Measurements from ENCODE around the gene ADAMTSL1. TPM values are rescaled to one million over a fixed set of nuclear protein-coding genes. Genes with fewer than 3 reads are reported as not detected.
A peak's percentile ranks its signal among the peaks of the same experiment; 100 is the strongest.

Gene ADAMTSL1
- total RNA-seq, 1 donor from 2014 or later = 21.2 TPM

DNA sequence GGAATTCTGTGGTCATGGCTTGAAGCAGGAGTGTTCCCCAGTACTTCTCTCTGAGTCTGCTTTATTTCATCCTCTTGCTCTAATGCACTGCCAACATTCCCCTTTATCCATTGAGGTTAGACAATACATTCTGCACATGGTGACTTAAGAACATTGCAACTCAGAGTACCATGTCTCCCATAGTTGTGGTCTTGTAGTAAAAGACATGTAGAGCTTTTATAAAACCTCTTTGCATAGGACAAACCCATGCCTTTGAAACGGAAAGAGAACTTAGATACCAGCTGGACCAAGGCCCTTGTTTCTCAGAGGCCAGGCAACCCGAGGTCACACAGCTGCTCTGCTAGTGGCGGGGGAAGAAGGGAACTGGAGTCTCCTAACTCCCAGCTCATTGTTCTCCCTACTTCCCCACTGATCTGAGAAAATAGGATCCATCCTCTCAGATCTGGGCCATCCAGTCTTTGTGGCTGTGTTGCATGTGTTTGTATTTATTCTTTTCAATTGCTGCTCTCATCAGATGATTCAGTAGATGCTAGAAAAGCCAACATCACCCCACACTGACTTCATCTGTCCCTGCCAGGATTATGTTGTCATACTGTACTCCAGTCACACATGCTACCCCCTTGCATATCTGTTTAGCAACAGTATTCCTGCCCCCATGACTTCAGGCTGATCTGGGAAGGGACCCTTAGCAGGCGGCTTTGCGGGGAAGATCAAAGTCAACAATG lies 322.2 kb downstream of the ADAMTSL1 start:
- DNase-seq (ENCODE audit: low read depth) = peak; percentile 98

DNA sequence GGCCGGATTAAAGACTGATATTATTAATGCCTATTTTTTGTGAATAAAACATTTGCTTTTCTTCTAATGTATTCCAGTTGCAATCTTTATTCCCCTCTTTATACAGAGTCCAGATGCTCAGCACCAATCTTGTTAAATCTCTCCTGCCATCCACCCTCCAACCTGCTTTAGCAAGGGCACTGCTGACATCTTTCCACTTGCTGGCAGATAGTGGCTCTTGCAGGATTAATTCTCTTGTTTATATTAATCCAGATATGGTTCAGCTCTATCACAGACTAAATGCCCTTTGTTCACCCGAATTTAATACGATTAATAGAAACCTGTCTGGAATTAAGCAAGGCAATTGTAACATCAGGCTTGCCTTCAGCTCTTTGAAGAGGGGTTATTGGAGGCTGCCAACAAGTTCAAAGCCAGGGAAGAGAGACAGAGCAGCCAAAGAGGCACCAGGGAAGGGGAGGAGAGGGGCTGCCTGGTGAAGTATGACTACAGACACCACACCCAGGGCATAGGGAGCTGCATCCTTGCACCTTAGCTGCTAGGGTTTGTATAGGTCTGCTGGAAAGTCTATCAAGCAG lies 322.8 kb downstream of the ADAMTSL1 start:
- no peak for DNase-seq (ENCODE audit: low read depth)

DNA sequence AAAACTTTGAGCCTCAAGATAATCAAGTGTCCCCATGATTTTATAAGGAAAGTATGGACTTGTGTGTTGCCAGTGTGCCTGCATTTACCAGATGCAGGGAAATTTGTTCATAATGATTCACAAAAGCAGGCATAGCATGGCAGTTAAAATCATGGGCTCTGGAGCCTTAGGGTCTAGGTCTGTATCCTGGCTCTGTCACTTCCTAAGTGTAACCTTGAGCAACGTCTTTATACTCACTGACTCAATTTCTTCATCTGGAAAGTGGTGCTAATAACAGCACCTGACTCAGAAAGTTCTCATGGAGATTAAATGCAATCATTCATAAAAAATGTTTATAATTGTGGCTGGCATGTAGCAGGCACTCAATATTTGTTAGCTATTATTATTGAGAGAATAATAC lies 324.2 kb downstream of the ADAMTSL1 start:
- no peak for DNase-seq (ENCODE audit: low read depth)

DNA sequence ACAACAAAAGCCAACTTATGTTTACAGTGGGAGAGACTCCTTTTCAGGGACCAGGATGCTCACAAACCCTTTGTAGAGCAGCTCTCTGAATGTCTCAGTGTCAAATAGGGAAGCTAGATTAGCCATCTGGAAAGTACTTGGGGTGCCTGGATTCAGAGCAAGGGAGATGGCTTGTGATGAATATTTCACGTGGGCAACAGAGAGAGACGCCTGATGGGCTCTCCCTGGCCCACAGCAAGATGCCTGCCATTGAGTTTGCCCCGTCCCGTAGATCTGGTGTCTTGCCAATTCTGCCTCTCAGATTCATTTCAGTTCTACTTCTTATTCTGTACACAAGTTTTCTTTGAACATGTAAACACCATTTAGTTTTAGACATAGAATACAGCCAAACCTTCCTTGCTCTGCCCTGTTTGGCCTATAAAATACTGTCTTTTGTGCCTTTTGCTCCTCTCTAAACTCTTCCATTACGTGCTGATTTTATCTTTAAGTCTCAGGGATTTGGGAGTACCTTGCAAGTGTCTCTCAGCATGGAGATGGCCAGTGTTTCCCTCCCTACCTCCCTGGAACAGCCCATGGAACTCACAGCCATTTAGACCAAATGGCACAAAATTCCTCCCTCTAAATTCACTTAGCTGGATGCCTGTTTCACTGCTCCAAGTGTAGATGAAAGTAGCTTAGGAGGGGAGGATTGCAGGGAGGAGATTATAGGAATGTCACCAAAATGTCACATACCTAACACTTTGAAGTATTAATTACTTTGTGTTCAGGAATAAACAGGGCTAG lies 324.7 kb downstream of the ADAMTSL1 start:
- DNase-seq (ENCODE audit: low read depth) = no peak

DNA sequence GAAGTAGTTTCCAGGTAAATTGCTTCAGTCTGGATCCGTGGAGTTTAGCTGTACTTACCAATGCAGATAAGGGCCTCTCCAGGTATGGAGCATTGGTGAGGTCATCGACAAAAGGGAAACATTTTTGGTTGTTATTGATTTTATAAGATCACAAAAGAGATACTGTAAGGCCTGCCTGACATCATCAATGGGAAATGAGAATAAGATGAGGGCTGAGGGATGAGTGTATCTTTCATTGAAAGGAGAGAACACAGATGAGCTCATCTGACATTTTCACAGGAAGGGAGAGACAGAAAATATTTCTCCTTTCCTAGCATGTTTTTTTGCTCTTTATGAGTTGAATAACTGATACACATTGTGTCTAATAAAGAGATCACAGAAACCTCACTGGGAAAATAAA lies 325.5 kb downstream of the ADAMTSL1 start:
- peak; percentile 28 for DNase-seq (ENCODE audit: low read depth)

DNA sequence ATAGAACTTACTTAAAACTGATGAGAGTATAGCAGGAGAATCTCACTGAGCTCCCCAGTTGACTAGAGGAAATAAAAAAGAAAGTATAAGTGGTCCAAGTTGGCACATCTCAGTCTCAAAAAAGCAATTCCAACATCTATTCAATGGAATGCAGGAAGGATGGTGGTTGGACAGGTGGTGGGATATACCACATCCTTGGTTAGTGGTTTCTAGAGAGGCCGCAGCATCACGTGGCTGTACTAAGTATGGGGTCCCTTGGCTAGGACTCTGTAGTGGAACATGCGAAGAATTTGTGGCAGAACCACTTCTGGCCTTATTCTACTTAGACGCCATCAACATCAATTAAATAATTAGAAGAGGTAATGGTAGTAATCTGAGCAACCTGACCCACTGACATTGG lies 326.6 kb downstream of the ADAMTSL1 start:
- DNase-seq (ENCODE audit: low read depth) = peak; percentile 96

DNA sequence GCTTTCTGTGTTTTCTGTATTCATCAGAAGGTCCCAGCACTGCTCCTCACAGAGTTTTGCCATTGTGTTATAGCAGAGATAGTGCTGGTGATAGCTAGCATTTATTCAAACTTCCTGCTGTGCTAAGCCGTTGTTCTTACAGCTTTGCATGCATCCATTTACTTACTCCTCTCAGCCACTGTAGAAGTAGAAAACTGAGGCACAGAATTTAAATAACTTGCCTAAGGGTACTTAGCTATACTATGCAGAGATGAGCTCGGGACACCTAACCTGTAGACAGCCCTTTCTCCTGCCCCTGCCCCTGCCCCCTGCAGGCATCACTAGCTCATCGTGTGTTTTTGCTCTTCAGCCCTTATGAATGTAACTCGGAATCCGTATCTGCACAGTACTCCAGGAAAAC lies 331.4 kb downstream of the ADAMTSL1 start:
- no peak for DNase-seq (ENCODE audit: low read depth)

DNA sequence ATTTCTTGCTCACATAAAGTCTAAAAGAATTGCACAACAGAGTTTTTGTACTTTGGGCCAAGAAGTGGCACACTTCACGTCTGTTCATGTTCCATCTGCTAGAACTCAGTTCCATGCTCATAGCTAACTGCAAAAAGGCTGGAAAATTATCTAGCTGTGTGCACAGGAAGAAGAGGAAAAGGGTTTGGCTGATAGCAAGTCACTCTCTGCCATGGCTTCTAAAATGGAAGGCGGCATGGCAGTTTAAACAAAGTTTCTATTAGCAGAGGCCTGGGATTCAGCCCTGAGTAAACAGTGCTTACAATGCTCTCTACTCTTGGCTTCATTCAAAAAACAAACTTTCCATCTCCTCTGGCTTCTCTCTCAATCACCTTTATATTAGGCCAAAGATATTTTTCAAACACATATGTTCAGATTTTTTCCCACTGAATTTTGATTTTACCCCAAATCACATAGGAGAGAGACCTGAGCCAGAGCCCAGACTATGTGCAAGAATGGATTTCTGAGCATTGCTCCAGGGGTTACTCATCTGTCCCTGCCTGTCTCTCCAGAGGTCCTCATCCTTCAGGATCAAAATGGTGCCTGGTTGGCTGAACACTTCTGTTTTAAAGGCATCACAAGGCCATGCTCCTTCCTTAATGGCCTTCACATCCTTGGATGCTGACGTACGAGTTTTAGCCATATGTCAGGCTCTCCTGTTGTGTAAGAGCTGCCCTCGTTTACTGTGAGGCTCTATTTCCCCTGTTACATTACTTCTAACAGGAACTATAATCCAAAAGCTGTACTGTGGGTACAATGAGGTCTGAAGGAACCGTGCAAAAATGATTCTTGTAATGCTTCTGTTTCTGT lies 332.5 kb downstream of the ADAMTSL1 start:
- DNase-seq (ENCODE audit: low read depth) = no peak

DNA sequence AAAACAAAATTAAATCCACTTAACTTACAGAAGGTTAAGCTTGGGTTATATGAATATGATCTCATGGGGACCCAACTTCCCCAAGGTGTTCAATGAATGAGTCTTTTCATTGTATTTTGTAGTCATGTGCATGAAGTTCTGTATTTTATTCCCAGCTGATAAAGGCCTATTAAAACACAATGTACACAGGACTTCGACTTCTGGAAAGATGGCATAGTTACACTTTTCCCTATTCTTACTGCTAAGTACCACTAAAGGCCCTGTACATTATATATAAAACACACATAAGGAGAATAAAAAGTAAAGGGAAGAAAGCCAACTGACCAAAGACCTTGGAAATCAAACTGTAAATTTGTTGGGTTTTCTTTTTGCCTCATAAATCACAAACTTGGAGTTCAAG lies 336.6 kb downstream of the ADAMTSL1 start:
- no peak for DNase-seq (ENCODE audit: low read depth)

DNA sequence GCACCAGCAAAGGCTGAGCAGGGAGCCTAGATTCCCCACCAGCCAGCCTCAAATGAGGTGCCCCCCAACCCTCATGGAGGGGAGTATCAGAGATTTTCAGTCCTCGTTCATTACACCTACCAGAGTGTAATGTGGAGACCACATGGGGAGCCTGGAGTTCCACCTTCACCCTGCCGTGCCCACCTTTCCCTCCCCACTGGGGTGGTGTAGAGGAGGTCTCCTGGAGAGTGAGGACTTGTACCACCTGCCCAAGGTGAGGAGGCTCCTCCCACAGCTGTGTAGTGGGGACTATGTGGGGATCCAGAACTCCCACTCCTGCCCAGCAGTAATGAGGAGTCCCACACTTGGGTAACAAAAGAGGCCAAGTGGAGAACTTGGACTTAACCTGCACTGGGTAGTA lies 337.2 kb downstream of the ADAMTSL1 start:
- no peak for DNase-seq (ENCODE audit: low read depth)

DNA sequence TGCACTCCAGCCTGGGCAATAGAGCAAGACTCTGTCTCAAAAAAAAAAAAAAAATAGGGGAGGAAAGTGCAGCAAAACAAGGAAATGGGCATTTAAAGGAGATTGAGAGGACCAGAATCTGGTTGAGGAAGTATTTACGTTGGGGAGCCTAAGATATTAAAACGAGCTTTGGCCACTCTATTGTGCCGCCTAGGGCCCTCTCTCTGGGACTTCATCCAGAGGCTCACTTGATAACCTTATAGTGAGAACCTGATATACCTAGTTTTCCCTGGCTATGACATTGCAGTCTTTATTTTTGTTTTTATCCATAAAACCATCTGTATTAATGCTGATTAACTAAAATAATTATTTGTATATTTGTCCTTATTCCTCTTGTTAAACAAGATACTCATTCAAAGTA lies 345.5 kb downstream of the ADAMTSL1 start:
- DNase-seq (ENCODE audit: low read depth) = no peak

DNA sequence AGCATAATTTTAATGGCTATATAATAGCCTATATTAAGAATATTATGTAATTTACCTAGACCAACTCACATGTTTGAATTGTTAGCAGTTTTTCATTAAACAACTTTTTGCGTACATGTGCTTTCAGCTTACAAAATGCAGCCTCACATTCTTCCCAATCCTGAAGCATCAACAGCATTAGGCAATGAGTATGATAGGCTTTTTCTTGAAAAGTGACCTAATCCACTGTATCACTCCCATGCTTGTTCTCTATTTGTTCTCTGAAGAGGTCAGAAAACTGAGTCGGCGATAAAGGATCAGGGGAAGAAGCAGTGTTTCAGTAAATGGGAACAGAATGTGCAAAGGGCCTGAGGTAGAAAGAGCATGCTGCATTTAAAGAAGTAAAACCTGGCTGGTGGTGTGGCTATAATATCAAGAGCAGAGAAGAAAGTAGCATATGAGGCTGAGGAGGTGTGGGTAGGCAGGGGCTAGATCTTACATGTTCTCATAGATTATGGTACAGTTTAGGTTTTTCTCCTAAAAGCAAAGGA lies 346.7 kb downstream of the ADAMTSL1 start:
- no peak for DNase-seq (ENCODE audit: low read depth)

DNA sequence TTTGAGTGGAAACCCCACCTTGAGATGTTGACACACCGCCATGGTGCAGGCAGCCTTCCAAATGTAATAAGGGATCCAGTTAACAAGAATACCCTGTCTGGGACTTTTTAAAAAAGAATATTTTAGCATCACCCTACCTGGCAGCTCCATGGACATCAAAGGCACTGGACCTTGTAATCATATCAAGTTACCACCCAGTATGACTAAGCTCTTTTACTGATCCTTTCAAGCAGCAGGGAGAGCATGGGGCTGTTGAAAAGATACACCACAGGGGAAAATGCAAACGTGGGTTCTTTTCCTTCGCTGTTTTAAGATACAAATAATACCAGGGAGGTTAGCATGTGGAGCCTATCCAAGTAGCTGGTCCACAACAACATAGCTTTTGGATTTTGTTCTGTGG lies 347.8 kb downstream of the ADAMTSL1 start:
- peak; percentile 43 for DNase-seq (ENCODE audit: low read depth)

DNA sequence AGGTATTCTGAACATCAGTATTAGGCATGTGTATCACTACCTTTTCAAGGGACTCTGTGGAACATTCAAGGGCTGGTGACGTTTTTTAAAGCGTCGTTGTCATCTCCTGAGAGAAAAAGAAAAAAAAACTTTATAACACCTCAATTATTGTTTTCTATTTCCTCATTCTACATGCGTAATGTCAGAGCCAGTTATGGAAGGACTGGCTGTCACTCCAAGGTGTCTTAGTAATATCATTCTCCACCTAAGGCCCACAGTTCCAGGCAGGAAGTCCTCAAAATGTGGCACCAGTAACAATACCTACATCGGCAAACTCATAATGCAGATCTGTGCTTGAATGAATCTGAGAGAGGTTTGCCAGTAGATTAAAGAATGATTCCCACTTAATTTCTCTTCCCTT lies 348.9 kb downstream of the ADAMTSL1 start:
- DNase-seq (ENCODE audit: low read depth) = no peak

DNA sequence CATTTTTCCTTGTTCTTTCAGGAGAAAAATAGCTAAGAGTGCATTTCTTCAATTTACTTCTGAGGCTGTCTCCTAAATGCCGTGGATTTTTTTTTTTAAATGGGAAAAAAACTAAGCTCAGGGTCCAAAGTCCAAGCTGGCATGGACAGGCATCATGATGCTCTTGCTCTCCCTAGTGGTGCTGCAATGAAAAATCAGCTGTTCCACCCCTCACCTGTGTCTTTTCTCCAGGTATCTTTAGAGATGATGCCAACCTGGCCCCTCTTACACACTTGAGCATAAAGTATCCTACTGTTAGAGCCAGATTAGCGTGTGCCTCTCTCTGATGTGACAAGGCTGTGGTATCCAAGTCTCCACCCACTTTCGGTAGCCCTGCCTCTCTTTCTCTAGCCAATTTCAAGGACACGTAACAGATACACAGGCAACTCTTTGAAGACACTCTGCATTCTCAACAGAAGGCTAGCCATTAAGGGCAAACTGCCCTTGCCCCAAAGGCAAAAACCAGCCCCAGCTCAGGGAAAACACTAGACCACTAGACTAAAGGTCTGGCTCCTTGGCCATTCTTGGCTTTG lies 350.2 kb downstream of the ADAMTSL1 start:
- DNase-seq (ENCODE audit: low read depth) = no peak

DNA sequence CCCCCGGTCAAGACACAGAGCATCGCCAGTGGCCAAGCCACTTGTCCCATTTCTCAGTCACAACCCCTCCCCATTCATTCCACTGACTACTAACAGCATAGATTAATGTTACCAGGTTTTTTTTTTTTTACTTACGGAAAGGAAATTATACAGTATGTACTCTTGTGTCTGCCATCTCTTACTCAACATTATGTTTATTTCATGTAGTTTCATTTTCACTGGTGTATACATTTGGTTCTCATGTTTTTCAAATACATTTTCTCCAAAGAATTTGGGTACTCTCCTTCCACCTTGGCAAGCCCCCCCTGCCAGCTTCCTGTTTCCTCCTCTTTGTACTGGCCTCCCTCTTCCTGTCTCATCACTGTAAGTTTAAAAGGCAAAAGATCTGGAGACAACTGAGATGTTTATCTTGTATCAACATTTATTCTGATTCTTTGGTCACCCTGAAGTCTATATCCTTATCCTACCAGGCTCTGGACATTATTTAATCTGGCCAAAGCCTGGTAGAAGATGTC lies 351.8 kb downstream of the ADAMTSL1 start:
- DNase-seq (ENCODE audit: low read depth) = no peak

DNA sequence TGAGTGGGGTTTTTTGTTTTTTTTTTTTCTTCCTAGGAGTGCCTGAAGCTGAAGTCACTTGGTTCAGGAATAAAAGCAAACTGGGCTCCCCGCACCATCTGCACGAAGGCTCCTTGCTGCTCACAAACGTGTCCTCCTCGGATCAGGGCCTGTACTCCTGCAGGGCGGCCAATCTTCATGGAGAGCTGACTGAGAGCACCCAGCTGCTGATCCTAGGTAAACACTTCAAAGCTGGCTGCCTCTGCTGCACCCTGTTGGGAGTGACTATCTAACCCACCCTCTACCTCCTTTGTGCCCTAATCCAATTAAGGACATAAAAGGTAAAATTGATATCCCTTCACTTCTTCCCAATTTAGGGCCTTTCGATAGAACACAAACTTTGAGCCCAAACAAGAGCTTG lies 352.3 kb downstream of the ADAMTSL1 start:
- no peak for DNase-seq (ENCODE audit: low read depth)

DNA sequence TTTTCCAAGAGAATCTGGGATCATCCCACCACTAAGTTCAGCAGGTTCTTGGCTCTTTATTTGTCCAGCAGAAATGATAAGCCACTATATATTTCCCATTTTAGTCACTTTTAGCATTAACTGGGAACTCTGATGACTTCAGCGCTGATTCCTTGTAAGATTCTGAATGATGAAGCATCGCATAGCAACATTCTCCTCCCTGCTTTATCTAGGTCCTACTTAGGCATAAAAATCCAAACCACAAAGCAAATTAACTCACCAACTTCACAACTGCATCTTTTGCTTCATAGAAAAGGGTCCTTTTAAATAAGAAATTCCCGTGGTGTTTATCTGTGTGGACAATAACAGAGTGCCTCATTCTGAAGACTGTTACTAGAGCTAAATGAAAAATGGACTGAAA lies 355.1 kb downstream of the ADAMTSL1 start:
- no peak for DNase-seq (ENCODE audit: low read depth)

DNA sequence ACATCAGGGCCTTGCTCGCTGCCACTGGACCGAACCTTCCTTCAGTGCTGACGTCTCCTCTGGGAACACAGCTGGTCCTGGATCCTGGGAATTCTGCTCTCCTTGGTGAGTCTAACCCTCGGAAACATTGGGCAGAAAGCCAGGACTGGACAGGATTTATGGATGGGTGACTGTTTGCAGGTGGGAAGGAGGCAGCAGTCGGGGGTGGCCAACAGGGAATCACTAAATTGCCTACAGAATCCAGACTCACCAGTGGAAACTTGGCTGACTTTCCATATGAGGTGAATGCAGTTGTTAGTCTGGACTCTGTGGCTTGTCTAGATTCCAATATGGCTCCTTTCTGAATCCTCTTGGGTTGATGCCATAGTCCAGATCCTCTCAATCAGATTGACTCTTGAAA lies 355.9 kb downstream of the ADAMTSL1 start:
- peak; percentile 24 for DNase-seq (ENCODE audit: low read depth)

DNA sequence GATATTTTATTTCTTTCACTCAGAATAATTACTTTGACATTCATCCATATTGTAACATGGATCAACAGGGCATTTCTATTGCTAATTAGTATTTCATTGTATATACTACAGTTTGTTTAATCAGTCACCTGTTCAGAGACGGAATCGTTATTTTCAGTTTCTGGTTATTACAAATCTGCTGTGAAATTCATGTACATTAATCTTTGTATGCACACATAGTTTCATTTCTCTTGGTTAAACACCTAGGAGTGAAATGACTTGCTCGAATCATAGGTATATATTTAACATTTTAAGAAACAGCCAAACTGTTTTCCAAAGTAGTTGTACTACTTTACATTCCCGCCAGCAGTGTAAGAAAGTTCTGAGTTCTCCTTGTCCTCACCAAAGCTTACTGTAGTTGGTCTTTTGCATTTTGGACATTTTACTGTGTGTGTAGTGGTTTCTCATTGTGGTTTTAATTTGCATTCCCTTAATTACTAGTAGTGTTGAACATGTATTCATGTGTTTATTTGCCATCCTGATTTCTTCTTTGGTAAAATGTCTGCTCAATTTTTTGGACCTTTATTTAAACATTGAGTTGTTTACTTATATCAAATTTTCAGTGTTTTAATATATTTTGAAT lies 360.9 kb downstream of the ADAMTSL1 start:
- DNase-seq (ENCODE audit: low read depth) = no peak
